ENCODE measurements around the gene TMED4.
"Not testable (repeated sequence)": the region's sequence is repeated elsewhere in the genome, so short reads cannot be mapped to it uniquely, and the experiment has no call there.

Gene TMED4

GRCh38 chr7:44568771-44569560, 13.1 kb downstream of the TMED4 start:
- DNase-seq, result no peak

GRCh38 chr7:44567884-44568283, 14.1 kb downstream of the TMED4 start:
- no peak for DNase-seq

GRCh38 chr7:44566680-44567079, 15.4 kb downstream of the TMED4 start:
- no peak for DNase-seq

- peak in 1 of 2 experiments; percentile 31 for DNase-seq
These were observed 16.1 kb downstream of the TMED4 start for GRCh38 chr7:44565795-44566559.

GRCh38 chr7:44565097-44565794, 16.8 kb downstream of the TMED4 start:
- DNase-seq, result peak in 1 of 2 experiments; percentile 55

- no peak for DNase-seq
These were observed 17.4 kb downstream of the TMED4 start for GRCh38 chr7:44564606-44565005.

GRCh38 chr7:44563171-44563679, 18.8 kb downstream of the TMED4 start:
- no peak for DNase-seq

GRCh38 chr7:44562622-44562962, 19.4 kb downstream of the TMED4 start:
- not testable (repeated sequence) for DNase-seq

GRCh38 chr7:44561962-44562621, 19.9 kb downstream of the TMED4 start:
- DNase-seq, result no peak

GRCh38 chr7:44561481-44561880, 20.6 kb downstream of the TMED4 start:
- DNase-seq, result no peak

- no peak for DNase-seq
These were observed 22.5 kb downstream of the TMED4 start for GRCh38 chr7:44559485-44559884.

GRCh38 chr7:44557485-44557884, 24.5 kb downstream of the TMED4 start:
- DNase-seq, result no peak

GRCh38 chr7:44555350-44555749, 26.7 kb downstream of the TMED4 start:
- DNase-seq, result no peak

- DNase-seq, result not testable (repeated sequence)
These were observed 29.5 kb downstream of the TMED4 start for GRCh38 chr7:44552473-44553005.

- DNase-seq, result no peak
These were observed 32.6 kb downstream of the TMED4 start for GRCh38 chr7:44549457-44549856.

GRCh38 chr7:44548893-44549292, 33.1 kb downstream of the TMED4 start:
- DNase-seq, result no peak

- no peak for DNase-seq
These were observed 34.3 kb downstream of the TMED4 start for GRCh38 chr7:44547536-44548231.

- DNase-seq, result no peak
These were observed 40.0 kb downstream of the TMED4 start for GRCh38 chr7:44541876-44542610.

GRCh38 chr7:44541028-44541869, 40.8 kb downstream of the TMED4 start, which contains the start of gene NPC1L1:
Gene NPC1L1 (minus strand): TSS chr7:44541330. CDS start chr7:44541259, 71 bp downstream.
- DNase-seq, result no peak

- DNase-seq, result no peak
These were observed 41.4 kb downstream of the TMED4 start for GRCh38 chr7:44540592-44541027.

All from NCI-H524 (cell line).